ENCODE measurements around the gene KRT83. TPM values are rescaled to one million over a fixed set of nuclear protein-coding genes. Genes with fewer than 3 reads are reported as not detected.

KRT83 gene
- total and polyA plus RNA-seq, 2 of the 13 experiments (the other 11 are each of a cell fraction or from before 2014, with no cell fraction given), result not detected

GRCh38 chr12:52284562-52285171, 36.5 kb downstream of the KRT83 start:
- ATAC-seq (no peak), FAIRE-seq (no peak), DNase-seq (ENCODE audit: low spot score) (no peak)
- ChIA-PET POLR2A (no interaction called here), CTCF (ENCODE audit: low intra/inter-chr PET ratio, low total read pairs) (no interaction called here)
- H3K36me3 ChIP-seq (replicated peaks in 1 of 2; ENCODE audit: control insufficient read depth in 1 of 2, insufficient read depth in 2 of 2, low read length in 2 of 2), result no peaks in the 10 kb centered on the region
- no peak overlapping the region for H3K4me2 ChIP-seq (ENCODE audit: low read depth, low read length)
- H3K27me3 ChIP-seq (ENCODE audit: control insufficient read depth in 1 of 2, insufficient read depth in 2 of 2, low read length in 2 of 2), result peaks cover 0 to 7% of the 10 kb centered on the region in 2 experiments; a peak in 2 of 5 replicates
- in situ Hi-C loops (cut with HindIII; ENCODE audit: extremely low pct_ligation_motif_present, low pct_unique_long_range_greater_than_20kb), result no loop called here
- H3K79me2 ChIP-seq (ENCODE audit: insufficient read depth, low read length), result no peaks in the 10 kb centered on the region
- H3K9ac ChIP-seq (ENCODE audit: insufficient read depth, low read depth, low read length), result no peak overlapping the region
- H3K9me3 ChIP-seq (ENCODE audit: low read length), result no peaks in the 10 kb centered on the region
- H2AFZ ChIP-seq (ENCODE audit: low read length), result no peak overlapping the region
- peaks cover 31% of the 10 kb centered on the region for H3K4me1 ChIP-seq (ENCODE audit: insufficient read depth, low read length)
- 24% methylated on average over 4 of the region's 4 CpGs for WGBS (ENCODE audit: low lambda C conversion rate)
- H3K27ac ChIP-seq (ENCODE audit: extremely low read length, insufficient read depth, low read length), result no peak overlapping the region
- H4K20me1 ChIP-seq (ENCODE audit: insufficient read depth, low read length), result no peaks in the 10 kb centered on the region
- intact Hi-C loops (cut with micrococcal nuclease; ENCODE audit: unreplicated experiment), result no loop called here
- TF ChIP-seq KIAA2018 (CRISPR knock-in tag; IDR thresholded peaks at IDR 0.05; ENCODE audit: borderline replicate concordance), result no peak
- TF ChIP-seq BRF2 (CRISPR knock-in tag; IDR thresholded peaks at IDR 0.05), result no peak
- TF ChIP-seq HMGA1 (CRISPR knock-in tag; conservative IDR thresholded peaks at IDR 0.05), result no peak
- TF ChIP-seq ZNF605 (CRISPR knock-in tag; IDR thresholded peaks at IDR 0.05), result no peak
- no peak for TF ChIP-seq ATF7-NPFF (CRISPR knock-in tag; IDR thresholded peaks at IDR 0.05; ENCODE audit: low read depth)
- no peak for TF ChIP-seq MEIS2 (CRISPR knock-in tag; IDR thresholded peaks at IDR 0.05)
- TF ChIP-seq, protein P1, sequence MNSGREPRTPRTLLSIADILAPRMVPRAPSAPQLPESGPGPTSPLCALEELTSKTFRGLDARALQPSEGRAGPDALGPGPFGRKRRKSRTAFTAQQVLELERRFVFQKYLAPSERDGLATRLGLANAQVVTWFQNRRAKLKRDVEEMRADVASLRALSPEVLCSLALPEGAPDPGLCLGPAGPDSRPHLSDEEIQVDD (CRISPR knock-in tag; IDR thresholded peaks at IDR 0.05; ENCODE audit: borderline replicate concordance), result no peak
- TF ChIP-seq ZIK1 (CRISPR knock-in tag; IDR thresholded peaks at IDR 0.05; ENCODE audit: borderline replicate concordance, low read depth), result no peak
- no peak for TF ChIP-seq ZNF558 (CRISPR knock-in tag; IDR thresholded peaks at IDR 0.05; ENCODE audit: borderline replicate concordance)
- no peak for TF ChIP-seq ZNF253 (CRISPR knock-in tag; IDR thresholded peaks at IDR 0.05; ENCODE audit: borderline replicate concordance)
- no peak for TF ChIP-seq ARNT2 (CRISPR knock-in tag; IDR thresholded peaks at IDR 0.05; ENCODE audit: low read depth)
- no peak for TF ChIP-seq ZNF598 (CRISPR knock-in tag; IDR thresholded peaks at IDR 0.05; ENCODE audit: borderline replicate concordance)
- no peak for TF ChIP-seq SAP130 (CRISPR knock-in tag; IDR thresholded peaks at IDR 0.05; ENCODE audit: low read depth)
- no peak overlapping the region for H3K4me3 ChIP-seq (replicated peaks in 1 of 3; ENCODE audit: insufficient read depth in 1 of 3, low read depth in 2 of 3, low read length in 3 of 3)
- no TSS peak for BruUV-seq (replicated peaks)

All from HepG2 (cell line).